Heart right ventricle (tissue), 16 donors: Measurements from ENCODE around the gene ZXDC. TPM values are rescaled to one million over a fixed set of nuclear protein-coding genes. Genes with fewer than 3 reads are reported as not detected.

Experiments used
- ATAC-seq, 8 donors: fragments of 200-7000 bp; cut with Tn5 transposase; one replicate each; pipeline ENCODE4 v1.9.1; 2020; ENCODE audit warnings: mild to moderate bottlenecking in 8 of 8, moderate library complexity in 8 of 8, moderate number of reproducible peaks in 1 of 8
- DNase-seq, 2 donors: peaks; one replicate each; pipeline ENCODE4 v3.0.0-alpha.2; 2020
- H3K27ac ChIP-seq, 10 donors: fragments of 200-600 bp; sonication (generic) in 2 of 10; one replicate each; pipeline versions ENCODE4 v1.5.0 to v1.8.0; 2020 to 2022; ENCODE audit warnings: mild to moderate bottlenecking in 3 of 10
- H3K27me3 ChIP-seq, 7 donors: fragments of 200-600 bp; one replicate each; pipeline ENCODE4 v1.8.0; 2021 to 2022; ENCODE audit warnings: mild to moderate bottlenecking in 2 of 7
- H3K36me3 ChIP-seq, 9 donors: fragments of 200-600 bp; sonication (generic) in 1 of 9; one replicate each; pipeline versions ENCODE4 v1.5.0 to v1.8.0; 2020 to 2022; ENCODE audit warnings: mild to moderate bottlenecking in 2 of 9
- H3K4me1 ChIP-seq, 9 donors: fragments of 200-600 bp; sonication (generic) in 1 of 9; one replicate each; pipeline versions ENCODE4 v1.5.0 to v1.8.0; 2020 to 2022; ENCODE audit warnings: mild to moderate bottlenecking in 4 of 9
- H3K4me3 ChIP-seq, 10 donors: fragments of 200-600 bp; sonication (generic) in 2 of 10; one replicate each; pipeline versions ENCODE4 v1.5.0 to v1.8.0; 2020 to 2022; ENCODE audit warnings: mild to moderate bottlenecking in 7 of 10, moderate library complexity in 2 of 10
- H3K9me3 ChIP-seq, 11 donors: fragments of 200-600 bp in 10 of 11; sonication (generic) in 2 of 11; one replicate each; pipeline versions ENCODE4 v1.5.0 to v1.8.0; 2013 to 2022; ENCODE audit warnings: mild to moderate bottlenecking in 2 of 11, control low read depth in 1 of 11, moderate library complexity in 1 of 11
- CTCF ChIP-seq, 9 donors: fragments of 200-600 bp; sonication (generic) in 2 of 9; IDR thresholded peaks; one replicate each; pipeline versions ENCODE4 v1.5.0 to v1.8.0; 2021 to 2022; ENCODE audit warnings: antibody characterized with exemption in 9 of 9, mild to moderate bottlenecking in 5 of 9, moderate library complexity in 1 of 9
- WGBS, 2 donors: extraction: QIAGEN DNeasy Blood & Tissue Kit; methylation state at CpG; one replicate each; pipeline ENCODE4 v1.1.7; 2013; ENCODE audit warnings: inconsistent platforms in 1 of 2; 5-methylcytosine and 5-hydroxymethylcytosine counted together
- intact Hi-C, 10 donors: fragments of 100-400 bp; cut with DNase I; formaldehyde crosslinking; loops; one replicate each; pipeline versions ENCODE4 v1.11.1 to v1.14.2; 2022
- polyA plus RNA-seq, 2 donors: library from polyadenylated mRNA; stranded (reverse); fragments of 200-250 nt; gene quantifications; one replicate each; pipeline ENCODE4 v1.2.3, GENCODE V29; 2013
- total RNA-seq, 10 donors: library from RNA; stranded (reverse); fragmentation: NEBNext Ultra II Directional in 3 of 10; extraction: Animal tissue kit (Norgen Biotek cat#: 25700) in 3 of 10; gene quantifications; one replicate each; pipeline versions ENCODE4 v1.2.1 to v1.2.4, GENCODE V29; 2021 to 2023
- donor health status: Arrhythmogenic right ventricular cardiomyopathy.
- donor health status: ischemic (EF 13 %, LVEDD 7.1; RV severe dilation, severe dysfunction).
- donor health status: healthy with polysubstance abuse.
- donor health status: DM: no; HTN: yes; CAD: no.
- donor health status: DM: no; HTN: no; CAD: no.
- donor health status: ischemic (EF 25% LVEDD 6.9; RV normal size, moderate dysfunction).
- donor health status: ischemic (EF 25% LVEDD 5.7; RV mildly dilated, moderate dysfunction).
- donor health status: healthy.
- donor health status: DM: yes; HTN: yes; CAD: no.
- donor health status: Ischemic cardiomyopathy.
- donor health status: ischemic (EF 35%, LVEDD 5.7; RV mildly dilated, moderate dysfunction).
- donor health status: nonischemic (EF 11% LVEDD 7.7; RV severe dilation, severe dysfunction).
- donor health status: DM: yes; HTN: yes; CAD: no.
- donor health status: PGD.
- donor health status: ischemic (EF 29% LVEDD 5.4; RV normal size, mild dysfunction).
- donor health status: nonischemic (EF 23%, LVEDD 6.1; RV moderate dilation, normal function).

The ZXDC gene
- total and polyA plus RNA-seq, 12 donors, result 6.6 to 25.4 (median 19.4) TPM

GRCh38 chr3:126416943-126417342 is 58.7 kb downstream of the ZXDC start:
- intact Hi-C loops, result no loop called here
- H3K4me3 ChIP-seq, result no peak overlapping the region
- H3K4me1 ChIP-seq, result no peaks in the 10 kb centered on the region
- 79 to 85% methylated on average over 7 of the region's 7 CpGs for WGBS, 2 donors
- ATAC-seq (no peak), DNase-seq (no peak)
- H3K27ac ChIP-seq, result no peak overlapping the region
- no peaks in the 10 kb centered on the region for H3K9me3 ChIP-seq
- TF ChIP-seq CTCF (IDR thresholded peaks at IDR 0.05), result no peak
- peaks cover 0 to 63% (median 47%) of the 10 kb centered on the region in 7 donors for H3K27me3 ChIP-seq
- no peaks in the 10 kb centered on the region for H3K36me3 ChIP-seq

DNA sequence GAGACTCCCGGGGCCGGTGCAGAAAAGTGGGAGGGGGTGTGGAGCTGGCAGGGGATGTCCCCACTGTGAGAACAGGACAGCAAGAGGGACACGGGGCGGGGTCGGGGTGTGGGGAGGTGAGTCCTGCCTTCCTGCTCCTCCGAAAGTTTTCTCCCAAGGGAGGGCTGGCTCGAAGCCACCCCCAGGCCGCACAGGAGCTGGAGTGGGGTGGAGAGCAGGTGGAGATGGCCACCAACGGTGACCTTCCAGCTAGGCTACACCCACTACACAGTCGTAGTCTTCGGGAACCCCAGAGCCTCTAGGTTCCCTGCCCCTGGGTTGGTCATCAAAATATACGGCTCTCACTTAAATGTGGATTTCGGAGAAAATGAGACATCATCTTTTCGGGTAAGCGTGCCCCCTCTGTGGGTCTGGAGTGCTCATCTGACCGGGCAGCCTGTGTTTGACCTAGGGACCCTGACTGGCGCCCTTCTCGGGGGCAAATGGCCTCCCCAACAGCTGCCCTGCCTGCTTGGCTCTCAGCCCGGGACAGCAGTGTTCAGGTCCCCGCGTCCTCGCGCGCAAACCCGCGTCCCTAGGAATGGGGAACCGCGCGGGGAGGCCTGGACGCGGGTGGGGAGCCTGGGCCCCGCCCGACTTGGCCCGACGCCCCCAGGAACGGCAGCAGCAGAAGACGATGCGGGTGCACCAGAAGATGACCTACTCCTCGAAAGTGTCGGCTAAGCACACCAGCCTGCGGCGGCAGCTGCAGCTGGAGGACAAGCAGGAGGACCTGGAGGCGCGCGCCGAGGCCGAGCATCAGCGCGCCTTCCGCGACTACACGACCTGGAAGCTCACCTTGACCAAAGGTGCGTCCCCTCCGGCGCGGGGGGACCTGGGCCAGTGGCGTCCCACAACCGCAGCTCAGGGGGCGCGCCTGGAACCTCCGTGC is 59.8 kb downstream of the ZXDC start:
- no peak overlapping the region for H3K27ac ChIP-seq
- ATAC-seq (no peak), DNase-seq (no peak)
- intact Hi-C loops, result no loop called here
- no peaks in the 10 kb centered on the region for H3K9me3 ChIP-seq
- no peaks in the 10 kb centered on the region for H3K36me3 ChIP-seq
- no peaks in the 10 kb centered on the region for H3K4me1 ChIP-seq
- no peak overlapping the region for H3K4me3 ChIP-seq
- peaks cover 0 to 63% (median 49%) of the 10 kb centered on the region in 7 donors for H3K27me3 ChIP-seq
- no peak for TF ChIP-seq CTCF (IDR thresholded peaks at IDR 0.05)
- WGBS, 2 donors, result 36 to 46% methylated on average over 61 of the region's 61 CpGs

- ATAC-seq, result no peak
- no peak for DNase-seq
- intact Hi-C loops, result no loop called here
- Histone ChIP-seq H3K27ac (no peak overlapping the region), H3K4me3 (no peak overlapping the region), H3K27me3 (peaks cover 0 to 62% (median 49%) of the 10 kb centered on the region in 7 donors), H3K4me1 (no peaks in the 10 kb centered on the region), H3K9me3 (no peaks in the 10 kb centered on the region), H3K36me3 (no peaks in the 10 kb centered on the region)
- TF ChIP-seq CTCF (IDR thresholded peaks at IDR 0.05), result no peak
- 76 to 86% methylated on average over 12 of the region's 12 CpGs for WGBS, 2 donors
Measured at GRCh38 chr3:126414961-126415660, 60.6 kb downstream of the ZXDC start.

DNA sequence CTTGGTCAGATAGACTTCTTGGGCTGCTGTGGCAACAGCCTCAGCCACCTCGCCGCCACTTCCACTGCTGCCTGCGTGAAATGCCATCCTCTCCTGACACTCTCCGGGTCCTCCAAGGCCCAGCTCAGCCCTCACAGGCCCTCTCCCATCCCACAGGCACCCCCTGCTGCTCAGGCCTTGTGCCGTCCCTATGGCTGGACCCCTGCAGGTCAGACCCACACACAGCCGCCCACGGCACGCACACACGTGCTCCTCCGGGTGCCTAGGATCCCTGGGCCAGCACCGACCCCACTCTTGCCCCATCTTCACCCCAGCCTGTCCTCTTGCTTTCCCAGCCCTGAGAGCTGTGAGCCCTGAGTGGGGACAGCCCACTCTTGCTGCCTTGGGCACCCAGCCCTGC is 61.3 kb downstream of the ZXDC start:
- H3K27me3 ChIP-seq, result peaks cover 0 to 58% (median 49%) of the 10 kb centered on the region in 7 donors
- WGBS, 2 donors, result 85 to 86% methylated on average over 11 of the region's 11 CpGs

More for the DNA sequence above, 61.3 kb downstream of the ZXDC start:
- no peaks in the 10 kb centered on the region for H3K4me1 ChIP-seq
- H3K9me3 ChIP-seq, result no peaks in the 10 kb centered on the region
- ATAC-seq (peak in 2 of 8 donors; percentile 11 to 14), DNase-seq (no peak)
- no peak for TF ChIP-seq CTCF (IDR thresholded peaks at IDR 0.05)
- no peak overlapping the region for H3K27ac ChIP-seq
- H3K36me3 ChIP-seq, result no peaks in the 10 kb centered on the region
- intact Hi-C loops, result no loop called here
- H3K4me3 ChIP-seq, result no peak overlapping the region
